NT2/D1 (cell line): ENCODE data around the gene CARMIL1.

Experiments
- DNase-seq: peaks from one replicate; pipeline ENCODE4 v3.0.0-alpha.2; 2011; ENCODE audit warnings: low read depth, low spot score
- H3K27me3 ChIP-seq: 2 replicates; pipeline ENCODE4 v1.6.0; 2011; ENCODE audit warnings: mild to moderate bottlenecking; ENCODE audit not compliant: insufficient read length, insufficient read depth
- H3K36me3 ChIP-seq: 2 replicates; pipeline ENCODE4 v1.6.1; 2011; ENCODE audit warnings: mild to moderate bottlenecking, low read length, mixed read lengths; ENCODE audit not compliant: insufficient read depth, insufficient read length
- H3K4me1 ChIP-seq: 2 replicates; pipeline ENCODE4 v1.5.1; 2011; ENCODE audit not compliant: insufficient read depth, insufficient read length
- H3K4me3 ChIP-seq: 2 replicates; pipeline ENCODE4 v1.5.1; 2011; ENCODE audit warnings: low read depth; ENCODE audit not compliant: insufficient read length
- H3K9ac ChIP-seq: 2 replicates; pipeline ENCODE4 v1.6.0; 2011; ENCODE audit warnings: low read depth; ENCODE audit not compliant: insufficient read length
- H3K9me3 ChIP-seq: 2 replicates; pipeline ENCODE4 v1.5.1; 2011; ENCODE audit warnings: mild to moderate bottlenecking, low read length; ENCODE audit not compliant: insufficient read depth
- SUZ12 ChIP-seq: IDR thresholded peaks from 2 replicates; pipeline ENCODE4 v1.6.1; 2011; ENCODE audit not compliant: insufficient read length, insufficient read depth; ENCODE audit errors: extremely low read depth
- YY1 ChIP-seq: IDR thresholded peaks from 2 replicates; pipeline ENCODE4 v1.6.1; 2011; ENCODE audit not compliant: insufficient read length, insufficient read depth
- ZNF274 ChIP-seq: IDR thresholded peaks from 2 replicates; pipeline ENCODE4 v1.6.1; 2011; ENCODE audit warnings: mild to moderate bottlenecking, low read depth, low read length

The CARMIL1 gene

DNA sequence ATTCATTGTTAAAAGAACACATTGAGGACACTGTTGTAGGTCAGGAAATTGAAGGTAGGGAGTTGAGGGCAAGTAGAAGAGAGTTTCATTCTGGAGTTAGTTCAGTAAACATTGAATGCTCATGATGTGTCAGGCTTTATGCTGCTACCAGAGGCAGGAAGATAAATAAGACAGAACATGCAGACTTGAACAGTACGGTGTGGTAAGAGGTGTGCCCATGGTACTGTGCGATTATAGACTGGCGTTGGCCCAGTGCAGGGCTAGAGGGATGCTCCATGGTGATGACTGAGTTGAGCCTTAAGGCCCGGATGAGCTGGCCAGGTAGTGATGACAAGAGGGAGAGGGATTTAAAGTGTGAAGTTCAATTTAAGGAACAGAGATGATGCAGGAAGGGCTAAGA is 50.8 kb downstream of the CARMIL1 start:
- H3K9me3 ChIP-seq = no peaks in the 10 kb centered on the region
- H3K36me3 ChIP-seq = no peaks in the 10 kb centered on the region
- no peak overlapping the region for H3K4me3 ChIP-seq
- H3K27me3 ChIP-seq = no peaks in the 10 kb centered on the region
- TF ChIP-seq SUZ12 = no peak
- TF ChIP-seq ZNF274 = no peak
- TF ChIP-seq YY1 = no peak
- no peak overlapping the region for H3K9ac ChIP-seq
- H3K4me1 ChIP-seq = no peaks in the 10 kb centered on the region
- no peak for DNase-seq

- Histone ChIP-seq H3K9me3 (no peaks in the 10 kb centered on the region), H3K36me3 (no peaks in the 10 kb centered on the region), H3K4me3 (no peak overlapping the region), H3K27me3 (no peaks in the 10 kb centered on the region), H3K4me1 (no peaks in the 10 kb centered on the region), H3K9ac (no peak overlapping the region)
- no peak for TF ChIP-seq ZNF274
- TF ChIP-seq SUZ12 = no peak
- TF ChIP-seq YY1 = no peak
- DNase-seq = no peak
Observed at GRCh38 chr6:25330796-25331685, 51.9 kb downstream of the CARMIL1 start.

DNA sequence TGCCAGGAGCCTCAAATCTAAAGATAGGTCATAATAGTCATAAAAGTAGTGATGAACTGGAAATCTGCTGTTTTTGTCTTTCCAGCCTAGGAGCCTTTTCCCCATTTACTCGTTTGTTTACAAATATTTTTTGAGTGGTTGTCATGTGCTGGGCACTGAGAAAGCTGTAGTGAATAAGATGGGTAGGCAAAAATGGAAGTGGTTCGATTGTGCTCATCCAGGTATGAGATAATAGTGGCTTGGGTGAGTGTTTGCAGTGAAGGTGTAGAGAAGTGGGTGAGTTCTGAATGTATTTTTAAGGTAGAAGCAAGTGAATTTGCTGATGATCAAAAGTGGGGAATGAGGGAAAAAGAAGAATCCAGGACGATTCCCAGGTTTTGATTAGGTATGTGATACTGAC is 53.0 kb downstream of the CARMIL1 start:
- no peaks in the 10 kb centered on the region for H3K27me3 ChIP-seq
- H3K4me3 ChIP-seq = no peak overlapping the region
- TF ChIP-seq YY1 = no peak
- no peaks in the 10 kb centered on the region for H3K4me1 ChIP-seq
- no peak overlapping the region for H3K9ac ChIP-seq
- no peak for DNase-seq
- H3K9me3 ChIP-seq = no peaks in the 10 kb centered on the region
- H3K36me3 ChIP-seq = no peaks in the 10 kb centered on the region

GRCh38 chr6:25332655-25333071 is 53.5 kb downstream of the CARMIL1 start:
- Histone ChIP-seq H3K4me3 (no peak overlapping the region), H3K36me3 (no peaks in the 10 kb centered on the region), H3K4me1 (no peaks in the 10 kb centered on the region), H3K9me3 (no peaks in the 10 kb centered on the region), H3K27me3 (no peaks in the 10 kb centered on the region), H3K9ac (no peak overlapping the region)
- no peak for DNase-seq
- TF ChIP-seq SUZ12 (no peak), ZNF274 (no peak), YY1 (no peak)

DNA sequence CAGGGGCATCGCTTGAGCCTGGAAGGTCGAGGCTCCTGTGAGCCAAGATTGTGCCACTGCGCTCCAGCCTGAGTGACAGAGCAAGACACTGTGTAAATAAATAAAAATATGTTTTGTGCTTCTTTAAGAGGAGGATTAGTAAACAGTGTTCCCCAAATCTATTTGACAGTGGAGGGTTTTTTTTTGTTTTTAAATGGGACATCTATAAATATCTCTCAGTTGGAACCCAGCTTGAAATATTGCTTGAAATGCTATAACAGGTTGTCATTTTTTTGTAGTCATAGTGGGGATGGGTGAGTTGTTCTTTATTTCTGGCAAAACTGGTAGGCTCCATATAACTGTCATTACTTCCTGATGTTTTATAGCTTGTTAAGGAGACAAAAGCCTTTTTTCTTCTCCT is 54.3 kb downstream of the CARMIL1 start:
- Histone ChIP-seq H3K9me3 (no peaks in the 10 kb centered on the region), H3K27me3 (no peaks in the 10 kb centered on the region), H3K9ac (no peak overlapping the region), H3K4me1 (no peaks in the 10 kb centered on the region), H3K36me3 (no peaks in the 10 kb centered on the region), H3K4me3 (no peak overlapping the region)
- no peak for DNase-seq
- TF ChIP-seq ZNF274 (no peak), YY1 (no peak), SUZ12 (no peak)

GRCh38 chr6:25334793-25335192 is 55.6 kb downstream of the CARMIL1 start:
- no peak for TF ChIP-seq YY1
- TF ChIP-seq ZNF274 = no peak
- no peak for TF ChIP-seq SUZ12
- no peaks in the 10 kb centered on the region for H3K9me3 ChIP-seq
- H3K36me3 ChIP-seq = no peaks in the 10 kb centered on the region
- no peak overlapping the region for H3K4me3 ChIP-seq
- no peaks in the 10 kb centered on the region for H3K4me1 ChIP-seq
- DNase-seq = no peak
- H3K9ac ChIP-seq = no peak overlapping the region
- H3K27me3 ChIP-seq = no peaks in the 10 kb centered on the region

GRCh38 chr6:25336996-25337395 is 57.8 kb downstream of the CARMIL1 start:
- Histone ChIP-seq H3K4me3 (no peak overlapping the region), H3K9me3 (no peaks in the 10 kb centered on the region), H3K4me1 (no peaks in the 10 kb centered on the region), H3K27me3 (no peaks in the 10 kb centered on the region), H3K36me3 (no peaks in the 10 kb centered on the region), H3K9ac (no peak overlapping the region)
- TF ChIP-seq SUZ12 (no peak), YY1 (no peak), ZNF274 (no peak)
- no peak for DNase-seq
